ENCODE measurements around the gene TM2D3.

The TM2D3 gene

GRCh38 chr15:101620671-101621070 is 31.5 kb downstream of the TM2D3 start:
- DNase-seq, result no peak

GRCh38 chr15:101619615-101619865 is 32.6 kb downstream of the TM2D3 start:
- no peak for DNase-seq

- DNase-seq, result no peak
Measured at GRCh38 chr15:101618851-101619614, 33.1 kb downstream of the TM2D3 start.

GRCh38 chr15:101618076-101618475 is 34.1 kb downstream of the TM2D3 start:
- DNase-seq, result no peak

GRCh38 chr15:101617390-101617965 is 34.7 kb downstream of the TM2D3 start:
- DNase-seq, result no peak

- DNase-seq, result no peak
Measured at GRCh38 chr15:101615986-101616848, 36.0 kb downstream of the TM2D3 start.

GRCh38 chr15:101615414-101615985 is 36.7 kb downstream of the TM2D3 start:
- no peak for DNase-seq

- DNase-seq, result no peak
Measured at GRCh38 chr15:101614761-101615160, 37.4 kb downstream of the TM2D3 start.

- DNase-seq, result no peak
Measured at GRCh38 chr15:101614001-101614585, 38.1 kb downstream of the TM2D3 start.

- DNase-seq, result no peak
Measured at GRCh38 chr15:101613130-101614000, 38.8 kb downstream of the TM2D3 start.

GRCh38 chr15:101612676-101613075 is 39.5 kb downstream of the TM2D3 start:
- DNase-seq, result no peak

- no peak for DNase-seq
Measured at GRCh38 chr15:101611580-101612299, 40.4 kb downstream of the TM2D3 start.

- DNase-seq, result no peak
Measured at GRCh38 chr15:101611007-101611406, 41.2 kb downstream of the TM2D3 start.

- DNase-seq, result no peak
Measured at GRCh38 chr15:101610611-101611000, 41.6 kb downstream of the TM2D3 start.

- DNase-seq, result no peak
Measured at GRCh38 chr15:101609742-101610610, 42.2 kb downstream of the TM2D3 start.

GRCh38 chr15:101608201-101608600 is 44.0 kb downstream of the TM2D3 start:
- DNase-seq, result no peak

- DNase-seq, result no peak
Measured at GRCh38 chr15:101607108-101607507, 45.1 kb downstream of the TM2D3 start.

GRCh38 chr15:101604124-101604874 is 47.9 kb downstream of the TM2D3 start:
- no peak for DNase-seq

GRCh38 chr15:101602801-101603200 is 49.4 kb downstream of the TM2D3 start:
- DNase-seq, result no peak

GRCh38 chr15:101600035-101600434 is 52.1 kb downstream of the TM2D3 start:
- DNase-seq, result no peak
